GM08714 (cell line): ENCODE data around the gene MECP2.
A peak's percentile ranks its signal among the peaks of the same experiment; 100 is the strongest.
"Not testable (repeated sequence)": the region's sequence is repeated elsewhere in the genome, so short reads cannot be mapped to it uniquely, and the experiment has no call there.

Experiments used
- H3K4me3 ChIP-seq: fragments of 200-500 bp; sonication (Bioruptor generic); 2 replicates; pipeline ENCODE4 v1.5.1; 2014; ENCODE audit warnings: mild to moderate bottlenecking, low read length, inconsistent platforms
- ZNF274 ChIP-seq: IDR thresholded peaks from 2 replicates; pipeline ENCODE4 v1.6.1; 2012; ENCODE audit warnings: mild to moderate bottlenecking, low read depth, low read length

The MECP2 gene

DNA sequence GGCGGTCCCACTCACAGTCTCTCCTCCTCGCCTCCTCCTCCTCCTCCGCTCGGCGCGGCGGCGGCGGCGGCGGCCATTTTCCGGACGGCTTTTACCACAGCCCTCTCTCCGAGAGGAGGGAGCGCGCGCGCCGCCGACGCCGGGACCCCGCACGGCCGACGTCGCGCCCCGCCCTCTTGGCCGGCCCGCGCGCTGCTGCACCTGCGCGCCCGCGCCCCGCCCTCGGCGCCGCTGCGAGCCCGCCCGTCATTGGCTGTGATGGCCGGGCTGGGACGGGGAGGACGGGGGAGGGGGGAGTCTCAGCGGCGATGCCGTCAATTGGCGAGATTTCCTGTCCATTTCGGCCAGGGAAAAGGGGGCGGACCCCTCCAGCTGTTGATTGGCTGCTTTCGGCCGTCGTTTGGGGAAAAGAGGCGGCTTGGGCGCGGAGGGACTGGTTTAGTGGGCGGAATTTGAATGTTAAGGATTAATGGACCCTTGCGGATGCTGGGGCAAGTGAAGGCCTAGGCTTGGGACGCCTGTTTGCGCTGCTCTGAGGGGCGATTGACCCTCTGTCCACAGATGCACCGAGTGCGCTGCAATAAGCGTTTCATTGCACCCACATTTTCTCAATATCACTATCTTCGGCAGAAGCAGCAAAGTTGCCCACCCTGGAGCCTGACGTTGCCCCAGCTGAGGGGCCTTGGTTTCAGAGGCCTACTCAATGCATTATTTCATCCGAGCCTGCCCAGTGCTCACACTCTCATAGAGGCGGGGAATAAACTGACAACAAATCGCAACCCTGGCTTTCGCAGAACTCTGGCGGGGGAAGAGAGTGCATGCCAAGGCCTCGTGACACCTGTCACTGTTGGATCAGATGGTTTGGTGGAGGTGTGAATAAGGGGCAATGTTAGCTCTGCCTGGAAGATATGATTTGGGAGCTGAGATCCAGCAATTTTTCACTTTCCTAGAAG is at the start of gene MECP2:
Gene MECP2 (minus strand): TSS at position 129 of the 953 bp plus-strand sequence.
- H3K4me3 ChIP-seq = peak within 1 kb of the TSS; percentile 84
- TF ChIP-seq ZNF274 = no peak

DNA sequence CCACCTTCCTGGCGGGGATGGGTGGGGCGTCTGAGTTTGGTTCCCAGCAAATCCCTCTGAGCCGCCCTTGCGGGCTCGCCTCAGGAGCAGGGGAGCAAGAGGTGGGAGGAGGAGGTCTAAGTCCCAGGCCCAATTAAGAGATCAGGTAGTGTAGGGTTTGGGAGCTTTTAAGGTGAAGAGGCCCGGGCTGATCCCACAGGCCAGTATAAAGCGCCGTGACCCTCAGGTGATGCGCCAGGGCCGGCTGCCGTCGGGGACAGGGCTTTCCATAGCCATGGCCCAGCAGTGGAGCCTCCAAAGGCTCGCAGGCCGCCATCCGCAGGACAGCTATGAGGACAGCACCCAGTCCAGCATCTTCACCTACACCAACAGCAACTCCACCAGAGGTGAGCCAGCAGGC is 46.5 kb upstream of the MECP2 start, which contains the start of gene OPN1LW:
Gene OPN1LW (plus strand): TSS at position 234 of the 400 bp plus-strand sequence. CDS start 41 bp downstream, at position 275.
- H3K4me3 ChIP-seq = not testable (repeated sequence)

DNA sequence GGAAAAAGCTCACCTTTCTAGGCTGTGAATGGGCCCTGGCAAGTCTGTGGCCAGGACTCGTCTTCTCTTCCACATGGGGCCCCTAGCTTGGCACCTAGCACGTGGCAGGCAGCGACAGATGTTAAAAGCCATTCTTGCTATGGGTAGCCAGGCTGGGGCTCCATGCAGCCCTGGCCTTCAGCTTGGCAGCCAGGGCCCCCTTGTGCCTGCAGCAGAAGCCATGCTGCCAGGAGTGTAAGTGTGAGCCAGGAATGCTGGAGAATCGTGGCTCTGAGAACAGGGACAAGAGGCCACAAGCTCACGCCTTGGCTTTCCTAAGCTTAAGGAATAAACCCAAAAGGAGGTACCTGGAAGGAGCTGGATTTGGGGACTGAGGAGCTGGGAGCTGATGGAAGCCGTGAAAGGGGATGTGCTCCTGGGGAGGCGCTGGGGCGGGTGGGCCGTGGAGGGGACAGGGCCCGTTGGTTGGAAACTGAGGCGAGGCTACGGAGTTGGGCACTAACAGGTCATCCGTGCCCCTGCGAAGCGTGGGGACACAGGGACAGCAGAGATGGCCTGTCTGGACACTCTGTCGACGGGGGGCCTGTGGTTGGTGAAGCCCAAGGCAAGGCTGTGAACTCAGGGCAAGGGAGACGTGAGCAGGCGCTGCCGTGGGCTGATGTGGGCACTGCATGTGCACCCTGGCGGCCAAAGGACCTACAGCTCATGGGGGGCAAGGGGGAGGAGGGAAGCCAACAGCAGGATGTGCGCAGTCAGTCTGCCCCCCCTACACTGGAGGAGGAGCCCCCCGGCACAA is 45.6 kb upstream of the MECP2 start:
- no peak for TF ChIP-seq ZNF274

DNA sequence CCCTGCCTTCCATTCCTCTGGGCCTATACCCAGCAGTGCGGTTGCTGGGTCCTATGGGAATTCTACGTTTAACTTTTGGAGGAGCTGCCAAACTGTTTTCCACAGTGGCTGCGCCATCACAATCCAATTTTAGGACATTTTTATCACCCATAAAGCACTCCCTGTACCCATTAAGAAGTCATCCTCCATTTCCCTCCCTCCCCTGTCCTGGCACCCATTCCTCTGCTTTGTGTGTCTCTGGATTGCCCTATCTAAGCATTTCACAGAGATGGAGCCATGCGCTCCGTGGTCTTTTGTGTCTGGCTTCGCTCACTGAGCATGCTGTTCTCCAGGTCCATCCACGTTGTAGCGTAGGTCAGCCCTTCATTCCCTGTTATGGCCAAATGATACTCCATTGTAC is 44.9 kb upstream of the MECP2 start:
- no peak overlapping the region for H3K4me3 ChIP-seq
- TF ChIP-seq ZNF274 = no peak

More for the DNA sequence above, 45.6 kb upstream of the MECP2 start:
- no peak overlapping the region for H3K4me3 ChIP-seq

DNA sequence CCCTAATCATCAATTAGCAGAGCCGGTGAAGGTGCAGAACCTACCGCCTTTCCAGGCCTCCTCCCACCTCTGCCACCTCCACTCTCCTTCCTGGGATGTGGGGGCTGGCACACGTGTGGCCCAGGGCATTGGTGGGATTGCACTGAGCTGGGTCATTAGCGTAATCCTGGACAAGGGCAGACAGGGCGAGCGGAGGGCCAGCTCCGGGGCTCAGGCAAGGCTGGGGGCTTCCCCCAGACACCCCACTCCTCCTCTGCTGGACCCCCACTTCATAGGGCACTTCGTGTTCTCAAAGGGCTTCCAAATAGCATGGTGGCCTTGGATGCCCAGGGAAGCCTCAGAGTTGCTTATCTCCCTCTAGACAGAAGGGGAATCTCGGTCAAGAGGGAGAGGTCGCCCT is 43.2 kb upstream of the MECP2 start:
- no peak for TF ChIP-seq ZNF274
- no peak overlapping the region for H3K4me3 ChIP-seq

DNA sequence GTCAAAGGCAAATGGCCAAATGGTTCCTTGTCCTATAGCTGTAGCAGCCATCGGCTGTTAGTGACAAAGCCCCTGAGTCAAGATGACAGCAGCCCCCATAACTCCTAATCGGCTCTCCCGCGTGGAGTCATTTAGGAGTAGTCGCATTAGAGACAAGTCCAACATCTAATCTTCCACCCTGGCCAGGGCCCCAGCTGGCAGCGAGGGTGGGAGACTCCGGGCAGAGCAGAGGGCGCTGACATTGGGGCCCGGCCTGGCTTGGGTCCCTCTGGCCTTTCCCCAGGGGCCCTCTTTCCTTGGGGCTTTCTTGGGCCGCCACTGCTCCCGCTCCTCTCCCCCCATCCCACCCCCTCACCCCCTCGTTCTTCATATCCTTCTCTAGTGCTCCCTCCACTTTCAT is 42.7 kb upstream of the MECP2 start:
- no peak for TF ChIP-seq ZNF274
- H3K4me3 ChIP-seq = no peak overlapping the region

DNA sequence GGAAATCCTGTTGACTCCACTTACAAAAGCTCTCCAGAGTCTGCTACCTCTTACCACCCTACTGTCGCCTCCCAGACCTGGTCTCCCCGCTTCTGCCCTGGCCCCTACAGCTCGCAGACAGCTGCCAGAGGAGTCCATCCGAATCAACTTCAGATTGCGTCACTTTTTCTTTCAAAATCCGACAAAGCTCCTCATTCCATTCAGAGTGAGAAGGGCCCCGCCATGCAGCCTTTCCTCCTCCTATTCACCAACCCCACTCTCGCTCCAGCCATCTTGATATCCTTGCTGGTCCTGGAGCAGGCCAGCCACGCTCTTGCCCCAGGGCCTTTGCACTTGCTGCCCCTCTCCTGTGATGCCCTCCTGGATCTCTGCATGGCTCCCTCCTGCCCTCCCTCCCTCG is 41.3 kb upstream of the MECP2 start:
- TF ChIP-seq ZNF274 = no peak

DNA sequence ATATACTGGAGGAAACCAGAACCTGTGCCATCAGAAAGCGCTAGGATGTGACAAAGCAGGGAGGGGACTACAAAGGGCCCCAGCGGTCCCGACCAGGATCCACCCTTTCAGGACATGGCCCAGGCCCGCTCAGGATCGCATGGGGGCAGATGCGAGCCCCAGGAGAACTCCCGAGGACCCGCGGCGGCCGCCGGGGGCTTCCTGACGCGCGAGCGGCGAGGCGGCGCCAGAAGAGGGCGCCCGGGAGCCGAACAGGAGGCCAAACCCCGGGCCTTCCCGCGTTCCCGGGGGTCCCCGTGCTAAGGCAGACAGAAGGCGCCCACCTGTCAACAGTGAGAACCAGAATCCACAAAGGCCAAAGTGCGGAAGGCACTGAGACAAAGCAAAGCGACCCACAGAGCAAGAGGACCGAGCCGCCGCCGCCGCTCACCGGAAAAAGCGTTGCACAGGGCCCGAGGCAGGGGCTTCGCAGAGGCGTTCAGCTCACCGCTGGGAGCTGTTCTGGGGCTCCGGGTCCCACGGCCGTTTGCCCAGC is 39.2 kb upstream of the MECP2 start:
- TF ChIP-seq ZNF274 = no peak
- H3K4me3 ChIP-seq = no peak overlapping the region

More for the DNA sequence above, 41.3 kb upstream of the MECP2 start:
- H3K4me3 ChIP-seq = no peak overlapping the region

DNA sequence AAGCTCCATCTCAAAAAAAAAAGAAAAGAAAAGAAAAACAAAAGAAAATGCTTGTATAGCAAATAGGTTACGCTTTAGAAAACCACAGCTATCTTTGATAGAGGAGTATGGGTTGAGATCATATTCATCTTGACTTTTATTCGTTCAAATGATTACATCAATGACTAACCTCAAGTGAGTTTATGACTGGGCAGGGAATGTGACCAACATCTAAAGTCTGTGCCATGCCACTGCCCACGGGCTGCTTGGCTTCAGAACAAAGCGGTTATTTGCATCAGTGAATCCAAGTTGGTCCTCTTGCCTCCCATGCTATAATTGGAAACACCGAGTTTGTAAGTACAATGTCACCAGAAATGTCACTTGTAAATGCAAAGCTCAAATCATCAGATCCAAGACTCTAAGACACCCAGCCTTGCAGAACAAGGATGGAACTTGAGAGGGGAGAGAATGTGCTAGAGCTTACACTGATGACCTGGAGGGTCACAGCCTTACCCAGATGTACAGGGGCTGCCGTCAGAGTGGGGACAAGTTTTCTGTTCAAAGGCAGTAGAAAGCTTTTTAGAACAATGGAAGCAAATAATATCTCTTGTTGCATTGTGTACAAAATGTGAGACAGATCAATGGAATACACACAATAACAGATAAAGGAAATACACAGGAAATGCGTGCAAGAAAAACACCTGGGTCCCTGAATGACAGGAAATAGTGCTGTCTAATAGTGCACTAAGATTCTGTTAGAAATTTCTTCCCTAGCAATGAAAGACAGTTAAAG is 38.1 kb upstream of the MECP2 start:
- no peak overlapping the region for H3K4me3 ChIP-seq
- no peak for TF ChIP-seq ZNF274

DNA sequence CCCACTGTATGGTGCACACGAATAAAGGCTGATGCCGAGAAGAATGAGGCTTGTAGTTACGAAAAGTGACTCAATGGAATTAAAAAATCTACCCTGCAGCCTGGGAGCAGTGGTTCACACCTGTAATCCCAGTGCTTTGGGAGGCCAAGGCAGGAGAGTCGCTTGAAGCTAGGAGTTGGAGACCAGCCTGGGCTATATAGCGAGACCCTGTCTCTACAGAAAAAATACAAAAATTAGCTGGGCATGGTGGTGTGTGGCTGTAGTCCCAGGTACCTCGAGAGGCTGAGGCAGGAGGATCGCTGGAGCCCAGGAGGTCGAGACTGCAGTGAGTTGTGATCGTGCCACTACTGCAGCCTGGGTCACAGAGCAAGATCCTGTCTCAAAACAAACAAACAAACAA is 34.8 kb upstream of the MECP2 start:
- no peak for TF ChIP-seq ZNF274
- no peak overlapping the region for H3K4me3 ChIP-seq

DNA sequence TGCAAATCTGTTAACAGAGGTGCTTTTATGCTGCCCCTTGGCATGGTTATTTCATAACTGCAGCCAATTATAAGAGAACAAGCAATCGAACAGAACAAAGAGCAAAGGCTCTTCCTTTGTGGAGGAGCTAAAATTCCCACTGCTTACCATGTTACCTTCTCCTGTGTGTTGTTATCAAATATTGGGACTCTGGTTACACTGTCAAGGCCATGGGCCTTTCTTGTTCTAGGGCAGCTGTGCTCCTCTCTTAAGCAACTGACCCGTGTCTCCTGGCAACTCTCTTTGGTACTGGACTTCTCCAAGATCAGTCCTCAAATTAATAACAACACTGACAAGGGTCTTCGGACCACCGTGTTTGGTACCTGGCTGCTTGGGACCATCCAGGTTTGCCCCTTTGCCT is 34.4 kb upstream of the MECP2 start:
- H3K4me3 ChIP-seq = no peak overlapping the region
- no peak for TF ChIP-seq ZNF274

DNA sequence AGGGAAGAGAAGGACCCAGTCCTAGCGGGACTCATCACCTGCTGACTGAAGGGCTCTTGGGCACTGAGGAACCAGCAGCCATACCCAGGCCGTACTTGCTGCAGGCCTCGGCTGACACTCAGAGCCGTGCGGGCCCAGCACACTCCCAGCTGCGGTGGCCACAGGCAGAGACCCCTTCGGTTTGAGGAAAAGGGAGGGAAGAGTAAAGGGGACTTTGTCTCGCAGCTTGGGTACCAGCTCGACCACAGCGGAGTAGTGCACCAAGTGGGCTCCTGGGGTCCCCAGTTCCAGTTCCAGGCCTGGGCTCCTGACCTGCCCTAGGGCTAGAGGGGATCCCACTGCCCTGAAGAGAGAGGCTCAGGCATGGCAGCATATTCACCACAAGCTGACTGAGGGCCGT is 28.6 kb upstream of the MECP2 start:
- no peak overlapping the region for H3K4me3 ChIP-seq
- no peak for TF ChIP-seq ZNF274

DNA sequence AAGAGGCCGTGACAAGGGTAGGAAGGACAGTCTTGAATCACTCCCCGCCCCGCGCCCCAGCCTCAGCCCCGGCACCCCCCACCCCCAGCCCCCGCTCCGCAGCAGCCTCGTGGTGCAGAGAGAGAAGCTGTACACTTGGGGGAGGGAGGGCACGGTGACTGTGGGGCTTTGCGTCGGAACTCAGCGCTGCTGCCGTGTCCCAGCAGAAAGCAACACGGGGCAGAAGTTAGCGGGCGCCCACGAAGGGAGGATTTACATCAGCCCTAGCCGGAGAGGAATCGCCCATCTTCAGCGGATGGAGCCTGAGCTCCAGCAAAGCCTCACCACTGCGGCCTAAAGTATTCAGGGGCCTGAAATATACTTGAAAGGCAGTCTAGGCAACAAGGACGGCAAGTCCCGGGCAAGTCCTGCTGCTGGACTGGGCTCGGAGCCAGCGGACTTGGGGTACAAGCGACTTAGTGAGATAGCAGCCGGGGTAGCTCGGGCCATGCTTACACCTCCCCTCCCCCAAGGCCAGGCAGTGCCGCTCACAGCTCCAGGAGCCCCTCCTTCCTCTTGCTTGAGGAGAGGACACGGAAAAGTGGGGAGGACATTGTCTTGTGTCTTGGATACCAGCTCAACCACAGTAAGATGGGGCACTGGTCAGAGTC is 28.0 kb upstream of the MECP2 start:
- no peak overlapping the region for H3K4me3 ChIP-seq
- no peak for TF ChIP-seq ZNF274
